ENCODE data around the gene MEG3. TPM values are rescaled to one million over a fixed set of nuclear protein-coding genes. Genes with fewer than 3 reads are reported as not detected.

Gene MEG3
- total RNA-seq, 4 donors from 2014 or later, result 101 to 177 (median 167) TPM

DNA sequence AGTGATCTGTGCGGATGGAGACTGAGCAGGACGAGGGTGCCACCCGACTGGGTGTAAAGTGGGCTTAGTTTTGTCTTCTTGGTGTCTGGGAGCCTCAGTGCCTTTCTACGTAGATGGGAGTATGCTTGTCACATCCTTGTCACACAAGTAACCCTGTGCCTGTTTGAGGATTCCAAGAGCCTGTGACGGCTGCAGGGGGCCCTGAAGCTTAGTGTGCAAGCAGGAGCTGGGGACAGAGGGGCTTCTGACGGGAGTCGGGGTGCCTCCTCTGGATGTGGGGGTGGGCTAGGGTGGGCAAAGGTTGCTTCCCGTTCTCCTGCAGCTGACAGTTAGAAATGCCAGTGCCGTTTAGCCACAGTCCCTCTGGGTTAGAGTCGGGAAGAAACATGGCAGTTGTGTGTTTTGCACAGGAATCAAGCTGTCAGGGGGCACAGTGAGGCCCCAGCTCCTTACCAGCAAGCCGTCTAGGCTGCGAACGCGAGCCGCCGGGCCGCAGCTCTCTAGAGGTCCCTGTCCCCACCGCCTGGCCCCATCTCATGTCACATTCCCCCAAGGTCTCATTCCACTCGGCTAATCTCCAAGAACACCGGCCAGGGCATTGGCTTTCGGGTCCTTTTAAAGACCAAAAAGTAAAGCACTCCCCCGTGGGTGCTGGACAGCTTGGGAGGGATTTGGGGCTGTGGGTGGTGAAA lies 70.6 kb downstream of the MEG3 start:
- H3K4me3 ChIP-seq, result no peak overlapping the region
- peaks cover 0 to 22% of the 10 kb centered on the region in 2 donors for H3K27me3 ChIP-seq
- peaks cover 0 to 29% (median 12%) of the 10 kb centered on the region in 4 donors for H3K4me1 ChIP-seq
- no peak overlapping the region for H3K27ac ChIP-seq
- TF ChIP-seq, protein P1, sequence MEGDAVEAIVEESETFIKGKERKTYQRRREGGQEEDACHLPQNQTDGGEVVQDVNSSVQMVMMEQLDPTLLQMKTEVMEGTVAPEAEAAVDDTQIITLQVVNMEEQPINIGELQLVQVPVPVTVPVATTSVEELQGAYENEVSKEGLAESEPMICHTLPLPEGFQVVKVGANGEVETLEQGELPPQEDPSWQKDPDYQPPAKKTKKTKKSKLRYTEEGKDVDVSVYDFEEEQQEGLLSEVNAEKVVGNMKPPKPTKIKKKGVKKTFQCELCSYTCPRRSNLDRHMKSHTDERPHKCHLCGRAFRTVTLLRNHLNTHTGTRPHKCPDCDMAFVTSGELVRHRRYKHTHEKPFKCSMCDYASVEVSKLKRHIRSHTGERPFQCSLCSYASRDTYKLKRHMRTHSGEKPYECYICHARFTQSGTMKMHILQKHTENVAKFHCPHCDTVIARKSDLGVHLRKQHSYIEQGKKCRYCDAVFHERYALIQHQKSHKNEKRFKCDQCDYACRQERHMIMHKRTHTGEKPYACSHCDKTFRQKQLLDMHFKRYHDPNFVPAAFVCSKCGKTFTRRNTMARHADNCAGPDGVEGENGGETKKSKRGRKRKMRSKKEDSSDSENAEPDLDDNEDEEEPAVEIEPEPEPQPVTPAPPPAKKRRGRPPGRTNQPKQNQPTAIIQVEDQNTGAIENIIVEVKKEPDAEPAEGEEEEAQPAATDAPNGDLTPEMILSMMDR (IDR thresholded peaks at IDR 0.05), result no peak
- no peak for TF ChIP-seq EP300 (IDR thresholded peaks at IDR 0.05)
- no peak for TF ChIP-seq POLR2A (IDR thresholded peaks at IDR 0.05)
- peaks cover 0 to 1% (median 0%) of the 10 kb centered on the region in 4 donors for H3K9me3 ChIP-seq
- H3K36me3 ChIP-seq, result no peaks in the 10 kb centered on the region
- WGBS, 2 donors, result 66% methylated on average over 22 of the region's 22 CpGs
- no peak for DNase-seq (ENCODE audit: low spot score in 2 of 2)

DNA sequence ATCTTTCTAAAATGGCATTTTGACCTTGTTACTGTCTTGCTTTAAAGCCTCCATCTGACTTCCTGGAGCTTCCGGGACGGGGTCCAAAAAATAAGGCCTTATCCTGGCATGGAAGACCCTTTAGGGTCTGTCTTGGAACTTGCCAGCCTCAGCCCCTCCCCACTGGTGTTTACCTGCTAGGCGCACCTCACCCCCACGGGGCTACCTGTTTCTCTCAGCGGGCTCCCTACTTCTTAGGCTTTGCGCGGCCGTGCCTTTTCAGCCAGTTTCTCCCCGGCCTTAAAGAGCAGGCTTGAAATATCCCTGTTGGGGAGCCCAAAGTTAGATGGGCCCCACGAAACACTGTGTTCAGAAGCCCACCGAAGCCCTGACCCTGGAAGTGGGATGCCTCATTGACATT lies 72.5 kb downstream of the MEG3 start:
- 63 to 68% methylated on average over 11 of the region's 11 CpGs for WGBS, 2 donors
- H3K4me3 ChIP-seq, result no peak overlapping the region

DNA sequence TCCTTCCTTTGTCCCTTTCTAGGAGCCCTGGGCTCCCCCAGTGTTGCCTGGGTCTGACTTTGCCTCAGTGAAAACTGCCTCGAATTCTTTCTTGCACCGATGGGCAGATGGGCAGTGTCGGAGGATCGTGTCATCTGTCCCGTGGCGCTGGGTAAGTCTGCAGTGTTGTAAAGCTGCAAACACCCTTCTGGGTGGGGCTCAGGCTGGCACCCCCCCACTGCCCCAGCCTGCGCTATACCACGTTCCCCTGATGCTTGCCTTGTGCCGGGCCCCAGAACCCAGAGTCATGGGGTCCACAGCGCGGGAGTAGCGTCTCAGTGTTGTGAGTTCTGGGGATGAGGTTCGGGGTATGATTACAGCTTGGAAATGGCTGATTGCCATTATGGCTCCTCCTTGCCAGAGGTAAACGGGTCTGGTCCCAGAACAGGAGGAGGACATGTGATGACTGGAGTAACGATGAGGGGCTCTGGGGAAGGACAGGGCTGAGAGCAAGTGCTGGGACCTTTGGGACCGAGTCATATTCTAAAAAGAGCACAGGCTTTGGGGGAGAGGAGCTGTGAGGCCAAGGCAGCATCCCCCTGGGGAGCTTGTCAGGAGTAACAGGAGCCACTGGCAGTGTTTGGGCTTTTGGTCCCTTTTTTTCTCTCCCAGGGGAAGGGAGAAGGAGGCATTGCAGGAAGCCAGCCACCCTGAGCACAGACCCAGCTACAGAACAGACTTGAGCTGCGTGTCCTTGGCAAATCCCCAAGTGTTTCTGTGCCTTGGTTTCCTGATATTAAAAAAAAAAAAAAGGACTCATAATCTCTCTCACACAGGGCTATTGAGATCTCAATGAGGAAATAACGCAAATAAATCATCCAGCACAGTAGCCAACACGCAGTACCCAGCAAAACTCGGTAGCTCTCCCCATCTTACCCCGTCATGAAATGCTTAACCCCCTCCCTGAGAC lies 73.3 kb downstream of the MEG3 start:
- 38 to 46% methylated on average over 21 of the region's 21 CpGs for WGBS, 2 donors
- Histone ChIP-seq H3K27me3 (peaks cover 0 to 49% of the 10 kb centered on the region in 2 donors), H3K4me1 (peaks cover 0 to 33% (median 12%) of the 10 kb centered on the region in 4 donors), H3K36me3 (no peaks in the 10 kb centered on the region), H3K9me3 (peaks cover 0 to 7% (median 0%) of the 10 kb centered on the region in 4 donors), H3K27ac (peak overlapping the region in 1 of 4 donors; percentile 43), H3K4me3 (no peak overlapping the region)
- TF ChIP-seq, protein P1 (IDR thresholded peaks at IDR 0.05), result no peak
- no peak for TF ChIP-seq EP300 (IDR thresholded peaks at IDR 0.05)
- TF ChIP-seq POLR2A (IDR thresholded peaks at IDR 0.05), result no peak
- no peak for DNase-seq (ENCODE audit: low spot score in 2 of 2)

More for the DNA sequence above, 72.5 kb downstream of the MEG3 start:
- Histone ChIP-seq H3K27ac (no peak overlapping the region), H3K4me1 (peaks cover 0 to 29% (median 12%) of the 10 kb centered on the region in 4 donors), H3K27me3 (peaks cover 0 to 42% of the 10 kb centered on the region in 2 donors), H3K36me3 (no peaks in the 10 kb centered on the region), H3K9me3 (peaks cover 0 to 7% (median 0%) of the 10 kb centered on the region in 4 donors)
- no peak for TF ChIP-seq EP300 (IDR thresholded peaks at IDR 0.05)
- no peak for TF ChIP-seq POLR2A (IDR thresholded peaks at IDR 0.05)
- TF ChIP-seq, protein P1 (IDR thresholded peaks at IDR 0.05), result no peak
- DNase-seq (ENCODE audit: low spot score in 2 of 2), result no peak

DNA sequence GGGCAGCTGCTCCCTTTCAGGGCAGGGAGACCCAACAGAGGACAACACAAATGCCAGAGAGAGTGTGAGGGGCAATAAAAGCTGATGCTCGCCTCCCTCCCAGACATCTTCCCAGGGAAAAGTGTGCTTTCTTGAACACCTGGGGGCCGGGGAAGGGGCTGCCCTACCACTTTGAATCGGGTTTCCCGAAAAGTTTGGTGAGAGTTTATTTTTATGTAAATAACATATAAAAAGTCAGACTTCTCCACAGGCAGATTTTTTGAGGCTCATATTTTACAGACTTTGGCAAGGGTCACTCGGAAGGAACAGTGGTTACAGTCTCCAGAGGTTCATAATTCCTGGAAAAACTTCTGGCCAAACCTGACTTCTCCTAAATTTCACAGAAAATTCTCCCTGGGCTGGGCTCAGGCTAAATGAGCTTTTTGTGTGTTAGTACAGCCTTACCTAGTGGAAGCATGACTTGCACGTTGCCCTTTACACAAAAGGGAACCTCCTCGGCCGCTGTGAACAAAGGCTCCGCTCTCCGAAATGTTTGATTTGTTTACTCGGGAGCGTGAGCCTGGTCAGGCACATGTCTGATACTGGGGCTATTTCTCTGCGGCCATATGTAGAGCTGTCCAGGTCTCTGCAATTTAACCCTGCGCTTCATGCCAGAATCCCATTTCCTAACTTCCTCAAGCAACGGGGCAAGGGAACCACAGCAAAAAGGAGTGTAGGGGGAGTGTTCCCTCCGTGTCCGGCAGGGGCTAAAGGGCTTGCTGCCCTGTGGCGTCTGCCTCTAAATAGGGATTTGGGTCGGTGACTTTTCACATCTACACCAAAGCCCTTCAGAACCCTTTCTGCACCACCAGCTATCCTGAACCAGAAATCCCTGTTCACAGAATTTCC lies 74.2 kb downstream of the MEG3 start:
- WGBS, 2 donors, result 20% methylated on average over 18 to 19 of the region's 19 CpGs

More for the DNA sequence above, 74.2 kb downstream of the MEG3 start:
- H3K4me3 ChIP-seq, result no peak overlapping the region
- H3K36me3 ChIP-seq, result no peaks in the 10 kb centered on the region
- H3K27me3 ChIP-seq, result peaks cover 0 to 58% of the 10 kb centered on the region in 2 donors
- H3K27ac ChIP-seq, result peak overlapping the region in 1 of 4 donors; percentile 43
- peak in 1 of 2 donors; percentile 14 for DNase-seq (ENCODE audit: low spot score in 2 of 2)
- TF ChIP-seq POLR2A (IDR thresholded peaks at IDR 0.05) (no peak), EP300 (IDR thresholded peaks at IDR 0.05) (no peak)
- TF ChIP-seq, protein P1 (IDR thresholded peaks at IDR 0.05), result peak in 1 of 5 experiments; percentile 14
- peaks cover 0 to 7% (median 0%) of the 10 kb centered on the region in 4 donors for H3K9me3 ChIP-seq
- peaks cover 0 to 40% (median 12%) of the 10 kb centered on the region in 4 donors for H3K4me1 ChIP-seq

Measured in tibial nerve (tissue), 4 donors.